DND-41 (cell line): Measurements from ENCODE around the gene EPM2A.

Source experiments
- ATAC-seq: fragments of 200-7000 bp; cut with Tn5 transposase; 3 replicates; pipeline ENCODE4 v1.9.1; 2021; ENCODE audit warnings: low read depth; ENCODE audit not compliant: insufficient read depth
- DNase-seq: peaks from one replicate; pipeline ENCODE4 v3.0.0-alpha.2; 2020
- H2AFZ ChIP-seq: 2 replicates; pipeline ENCODE4 v1.6.0; 2012; ENCODE audit warnings: low read depth, low read length
- H3K27ac ChIP-seq: 2 replicates; pipeline ENCODE4 v1.5.1; 2012; ENCODE audit warnings: low read length, inconsistent platforms
- H3K27me3 ChIP-seq: fragments of 200-600 bp; sonication (generic); 2 replicates; pipeline ENCODE4 v1.6.0; 2012; ENCODE audit warnings: low read length, mild to moderate bottlenecking, inconsistent platforms; ENCODE audit not compliant: insufficient read depth, poor library complexity
- H3K36me3 ChIP-seq: 2 replicates; pipeline ENCODE4 v1.5.1; 2012; ENCODE audit warnings: low read length, inconsistent platforms; ENCODE audit not compliant: insufficient read depth
- H3K4me1 ChIP-seq: 2 replicates; pipeline ENCODE4 v1.5.1; 2012; ENCODE audit warnings: mild to moderate bottlenecking, low read length; ENCODE audit not compliant: insufficient read depth
- H3K4me2 ChIP-seq: 2 replicates; pipeline ENCODE4 v1.6.0; 2012; ENCODE audit warnings: mild to moderate bottlenecking, moderate library complexity, low read length, inconsistent platforms; ENCODE audit not compliant: insufficient read depth
- H3K4me3 ChIP-seq, 2 experiments: fragments of 200-600 bp in 1 of 2; shearing (Covaris generic) in 1 of 2; 2 replicates each; pipeline ENCODE4 v1.5.1; 2012 to 2016; ENCODE audit warnings: inconsistent platforms in 2 of 2, low read length in 2 of 2, mild to moderate bottlenecking in 2 of 2, low read depth in 1 of 2, moderate library complexity in 1 of 2
- H3K79me2 ChIP-seq: 2 replicates; pipeline ENCODE4 v1.6.0; 2012; ENCODE audit warnings: low read length, inconsistent platforms; ENCODE audit not compliant: insufficient read depth
- H3K9ac ChIP-seq: 2 replicates; pipeline ENCODE4 v1.6.0; 2012; ENCODE audit warnings: low read depth, mild to moderate bottlenecking, inconsistent platforms, low read length, moderate library complexity
- H3K9me3 ChIP-seq: 2 replicates; pipeline ENCODE4 v1.5.1; 2012; ENCODE audit warnings: low read length, moderate library complexity, mild to moderate bottlenecking, inconsistent platforms; ENCODE audit not compliant: insufficient read depth, severe bottlenecking
- H4K20me1 ChIP-seq: 2 replicates; pipeline ENCODE4 v1.6.0; 2012; ENCODE audit warnings: low read length; ENCODE audit not compliant: insufficient read depth
- EZH2 ChIP-seq: IDR thresholded peaks from 3 replicates; pipeline ENCODE4 v1.6.1; 2012; ENCODE audit warnings: borderline replicate concordance, low read depth, mild to moderate bottlenecking, moderate library complexity, low read length, inconsistent platforms; ENCODE audit not compliant: severe bottlenecking
- TF ChIP-seq, protein P1 (sequence below): IDR thresholded peaks from 2 replicates; pipeline ENCODE4 v1.5.1; 2012; ENCODE audit warnings: borderline replicate concordance, low read length, moderate library complexity, mild to moderate bottlenecking; ENCODE audit not compliant: poor library complexity, severe bottlenecking; ENCODE audit errors: extremely low read depth

The EPM2A gene

DNA sequence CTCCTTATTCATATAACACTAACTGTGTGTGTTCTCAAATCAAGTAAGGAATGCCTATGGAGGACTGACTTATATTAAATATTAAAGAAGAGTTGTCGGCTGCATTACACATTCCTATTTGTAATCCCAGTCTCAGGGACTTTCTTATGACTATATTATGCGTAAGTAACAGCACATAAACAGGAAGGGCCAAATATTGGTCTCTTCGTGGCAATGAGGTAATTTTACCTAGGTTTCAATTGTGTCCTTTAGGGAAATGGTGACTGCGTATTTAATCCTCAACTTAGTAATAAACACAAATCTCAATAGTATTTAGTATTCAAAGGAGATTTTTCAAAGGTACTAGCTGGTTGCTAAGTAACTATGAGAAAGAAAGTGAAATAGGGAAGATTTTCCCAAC lies 22.8 kb upstream of the EPM2A start:
- Histone ChIP-seq H3K9me3 (no peaks in the 10 kb centered on the region), H4K20me1 (no peaks in the 10 kb centered on the region), H3K4me3 (no peak overlapping the region), H3K27me3 (no peaks in the 10 kb centered on the region), H3K9ac (no peak overlapping the region), H3K36me3 (no peaks in the 10 kb centered on the region), H3K27ac (no peak overlapping the region), H3K79me2 (no peaks in the 10 kb centered on the region), H3K4me2 (no peak overlapping the region), H3K4me1 (peaks cover 3% of the 10 kb centered on the region; the same call in 1 of the 2 replicates), H2AFZ (no peak overlapping the region)
- no peak for TF ChIP-seq EZH2
- TF ChIP-seq, protein P1, sequence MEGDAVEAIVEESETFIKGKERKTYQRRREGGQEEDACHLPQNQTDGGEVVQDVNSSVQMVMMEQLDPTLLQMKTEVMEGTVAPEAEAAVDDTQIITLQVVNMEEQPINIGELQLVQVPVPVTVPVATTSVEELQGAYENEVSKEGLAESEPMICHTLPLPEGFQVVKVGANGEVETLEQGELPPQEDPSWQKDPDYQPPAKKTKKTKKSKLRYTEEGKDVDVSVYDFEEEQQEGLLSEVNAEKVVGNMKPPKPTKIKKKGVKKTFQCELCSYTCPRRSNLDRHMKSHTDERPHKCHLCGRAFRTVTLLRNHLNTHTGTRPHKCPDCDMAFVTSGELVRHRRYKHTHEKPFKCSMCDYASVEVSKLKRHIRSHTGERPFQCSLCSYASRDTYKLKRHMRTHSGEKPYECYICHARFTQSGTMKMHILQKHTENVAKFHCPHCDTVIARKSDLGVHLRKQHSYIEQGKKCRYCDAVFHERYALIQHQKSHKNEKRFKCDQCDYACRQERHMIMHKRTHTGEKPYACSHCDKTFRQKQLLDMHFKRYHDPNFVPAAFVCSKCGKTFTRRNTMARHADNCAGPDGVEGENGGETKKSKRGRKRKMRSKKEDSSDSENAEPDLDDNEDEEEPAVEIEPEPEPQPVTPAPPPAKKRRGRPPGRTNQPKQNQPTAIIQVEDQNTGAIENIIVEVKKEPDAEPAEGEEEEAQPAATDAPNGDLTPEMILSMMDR = no peak
- DNase-seq = no peak
- no peak for ATAC-seq

DNA sequence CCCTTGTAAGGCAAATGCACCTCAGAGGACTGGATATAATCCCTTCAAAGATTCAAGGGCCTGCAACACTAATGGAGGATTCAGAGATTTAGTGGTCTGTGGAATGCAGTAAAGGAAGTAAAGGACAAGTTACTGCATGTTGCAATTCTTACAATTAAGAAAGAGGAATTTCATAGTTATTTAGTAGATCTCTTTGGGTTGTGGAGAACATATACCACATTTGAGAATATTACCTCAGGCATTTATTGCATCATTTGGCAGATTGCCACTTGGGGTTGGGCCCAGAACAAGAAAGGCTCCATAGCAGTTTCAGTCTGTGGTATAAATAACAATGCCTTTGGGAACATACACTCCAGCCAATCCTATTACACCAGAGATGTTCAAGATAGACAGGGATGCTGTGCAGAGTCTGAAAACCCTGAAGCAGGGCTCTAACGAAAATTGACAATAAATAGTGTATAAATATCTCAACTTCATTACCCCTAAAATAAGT lies 20.9 kb upstream of the EPM2A start:
- Histone ChIP-seq H3K9me3 (no peaks in the 10 kb centered on the region), H3K4me1 (peaks cover 3% of the 10 kb centered on the region; the same call in 1 of the 2 replicates), H3K36me3 (no peaks in the 10 kb centered on the region), H4K20me1 (no peaks in the 10 kb centered on the region), H3K9ac (no peak overlapping the region), H3K79me2 (no peaks in the 10 kb centered on the region), H3K27ac (no peak overlapping the region), H3K4me2 (no peak overlapping the region), H3K4me3 (no peak overlapping the region), H3K27me3 (no peaks in the 10 kb centered on the region), H2AFZ (no peak overlapping the region)
- TF ChIP-seq, protein P1 = no peak
- TF ChIP-seq EZH2 = no peak
- peak; percentile 51 for DNase-seq
- ATAC-seq = peak; percentile 75

DNA sequence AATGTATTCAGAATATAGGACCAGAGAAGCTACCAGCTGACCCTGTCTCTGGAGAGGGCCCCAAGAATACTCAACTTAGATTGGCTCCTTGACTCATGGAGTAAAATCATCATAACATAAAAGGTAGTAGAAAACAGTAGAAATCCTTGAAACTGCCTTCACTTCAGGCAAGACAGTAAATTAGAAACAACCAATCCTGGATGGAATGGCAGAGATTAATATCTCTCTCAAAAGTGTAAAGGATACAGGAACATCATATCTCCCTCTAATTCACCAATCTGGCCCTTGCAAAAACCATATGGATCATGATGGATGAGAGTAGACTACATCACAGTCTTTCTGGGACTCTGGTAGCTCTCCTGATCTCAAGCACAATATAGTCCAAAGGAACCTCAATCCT lies 20.4 kb upstream of the EPM2A start:
- TF ChIP-seq, protein P1 = no peak
- TF ChIP-seq EZH2 = no peak

DNA sequence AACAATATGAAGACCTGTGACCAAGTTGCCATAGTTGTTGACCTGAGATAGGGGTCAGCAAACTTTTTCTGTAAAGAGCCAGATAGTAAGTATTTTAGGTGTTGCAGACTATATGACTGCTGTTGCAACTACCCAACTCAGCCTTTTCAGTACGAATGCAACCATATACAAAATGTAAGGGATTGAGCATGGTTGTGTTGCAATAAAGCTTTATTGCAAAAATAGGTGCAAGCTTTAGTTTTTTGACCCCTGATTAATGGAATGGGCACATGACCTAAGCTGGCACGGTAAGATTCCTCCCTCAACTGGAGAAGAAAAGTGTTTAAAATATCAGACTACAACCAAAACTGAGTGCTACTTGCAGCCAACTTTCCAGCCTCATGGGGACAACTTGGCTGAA lies 17.3 kb upstream of the EPM2A start:
- Histone ChIP-seq H3K4me1 (peaks cover 19% of the 10 kb centered on the region), H3K4me2 (no peak overlapping the region), H3K4me3 (no peak overlapping the region), H4K20me1 (no peaks in the 10 kb centered on the region), H3K79me2 (no peaks in the 10 kb centered on the region), H3K27me3 (no peaks in the 10 kb centered on the region), H3K27ac (no peak overlapping the region), H3K9me3 (no peaks in the 10 kb centered on the region), H2AFZ (no peak overlapping the region), H3K9ac (no peak overlapping the region), H3K36me3 (no peaks in the 10 kb centered on the region)
- TF ChIP-seq, protein P1 = no peak
- TF ChIP-seq EZH2 = no peak
- DNase-seq (no peak), ATAC-seq (no peak)

More for the DNA sequence above, 20.4 kb upstream of the EPM2A start:
- DNase-seq (no peak), ATAC-seq (no peak)
- Histone ChIP-seq H3K4me2 (no peak overlapping the region), H3K79me2 (no peaks in the 10 kb centered on the region), H3K36me3 (no peaks in the 10 kb centered on the region), H3K27me3 (no peaks in the 10 kb centered on the region), H3K9me3 (no peaks in the 10 kb centered on the region), H3K9ac (no peak overlapping the region), H4K20me1 (no peaks in the 10 kb centered on the region), H3K4me1 (peaks cover 3% of the 10 kb centered on the region; the same call in 1 of the 2 replicates), H3K27ac (no peak overlapping the region), H3K4me3 (no peak overlapping the region), H2AFZ (no peak overlapping the region)
